ENCODE measurements around the gene FAM117A. TPM values are rescaled to one million over a fixed set of nuclear protein-coding genes. Genes with fewer than 3 reads are reported as not detected.

FAM117A gene
- total and polyA plus RNA-seq, 3 experiments from 2014 or later = 21.8 to 85.0 (median 24.8) TPM

DNA sequence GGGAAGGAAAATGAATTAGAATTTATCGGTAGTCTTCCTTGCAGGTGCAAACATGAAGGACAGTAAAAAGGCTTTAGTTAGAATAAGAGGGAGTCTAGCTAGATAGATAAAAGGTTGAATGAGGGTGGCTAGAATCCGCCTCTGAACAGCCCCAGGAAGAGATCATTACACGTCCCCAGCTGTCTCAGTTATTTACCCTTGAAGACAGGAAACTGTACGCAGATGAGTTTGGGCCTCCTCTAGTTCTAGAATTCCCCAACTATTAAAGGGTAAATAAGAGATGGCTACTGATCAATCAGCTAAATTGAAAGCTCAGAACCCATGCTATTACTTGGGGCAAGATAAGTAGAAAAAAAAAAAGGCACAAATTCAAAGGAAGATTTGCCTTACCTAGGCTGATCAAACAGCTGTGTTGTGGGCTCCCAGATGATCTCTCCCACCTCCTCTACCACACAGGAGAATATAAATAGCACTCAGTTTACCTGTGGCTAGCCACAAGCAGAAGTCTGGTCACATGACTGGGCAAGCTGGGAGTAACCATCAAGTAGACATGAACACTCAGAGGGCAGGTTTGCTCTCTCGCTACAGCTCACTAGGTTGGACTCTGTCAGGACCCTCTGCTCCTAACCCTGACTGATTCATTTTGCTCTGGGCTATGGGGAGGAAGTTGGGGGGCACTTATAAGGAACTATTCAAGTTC is 17.0 kb downstream of the FAM117A start:
- peaks cover 89% of the 10 kb centered on the region for H3K4me1 ChIP-seq (ENCODE audit: insufficient read depth, low read length)
- Mint-ChIP-seq H3K4me1 (peaks cover 76 to 90% (median 89%) of the 10 kb centered on the region in 3 donors), H3K9me3 (no peaks in the 10 kb centered on the region), H3K36me3 (peaks cover 6 to 44% (median 8%) of the 10 kb centered on the region in 3 donors), H3K27ac (peak overlapping the region; percentile 94 to 99 (median 97)), H3K4me3 (peak overlapping the region; percentile 76 to 90 (median 83)), H3K27me3 (no peaks in the 10 kb centered on the region)
- CTCF ChIA-PET = interaction anchor here (0.8 to 3.7 kb wide), 11 partner anchors 10 to 190 kb away, joined by 3 to 23 read pairs (median 3); partner anchors contain the start of genes FAM117A and SLC35B1
- no peaks in the 10 kb centered on the region for H3K9me3 ChIP-seq (ENCODE audit: low read length)
- no peaks in the 10 kb centered on the region for H3K36me3 ChIP-seq (ENCODE audit: insufficient read depth, low read length)
- H3K27me3 ChIP-seq (ENCODE audit: insufficient read depth, low read length, poor library complexity, severe bottlenecking) = no peaks in the 10 kb centered on the region
- POLR2A ChIA-PET = interaction anchor here (0.7 to 5.5 kb wide), 5 partner anchors 8 to 42 kb away, joined by 4 to 70 read pairs (median 24); partner anchors contain the start of genes FAM117A and KAT7
- peak overlapping the region; percentile 52 for H3K27ac ChIP-seq (ENCODE audit: low read depth, low read length)
- peak overlapping the region; percentile 40 for H3K4me3 ChIP-seq (ENCODE audit: low read length)
- peak in 2 of 5 donors; percentile 46 to 60 for DNase-seq

DNA sequence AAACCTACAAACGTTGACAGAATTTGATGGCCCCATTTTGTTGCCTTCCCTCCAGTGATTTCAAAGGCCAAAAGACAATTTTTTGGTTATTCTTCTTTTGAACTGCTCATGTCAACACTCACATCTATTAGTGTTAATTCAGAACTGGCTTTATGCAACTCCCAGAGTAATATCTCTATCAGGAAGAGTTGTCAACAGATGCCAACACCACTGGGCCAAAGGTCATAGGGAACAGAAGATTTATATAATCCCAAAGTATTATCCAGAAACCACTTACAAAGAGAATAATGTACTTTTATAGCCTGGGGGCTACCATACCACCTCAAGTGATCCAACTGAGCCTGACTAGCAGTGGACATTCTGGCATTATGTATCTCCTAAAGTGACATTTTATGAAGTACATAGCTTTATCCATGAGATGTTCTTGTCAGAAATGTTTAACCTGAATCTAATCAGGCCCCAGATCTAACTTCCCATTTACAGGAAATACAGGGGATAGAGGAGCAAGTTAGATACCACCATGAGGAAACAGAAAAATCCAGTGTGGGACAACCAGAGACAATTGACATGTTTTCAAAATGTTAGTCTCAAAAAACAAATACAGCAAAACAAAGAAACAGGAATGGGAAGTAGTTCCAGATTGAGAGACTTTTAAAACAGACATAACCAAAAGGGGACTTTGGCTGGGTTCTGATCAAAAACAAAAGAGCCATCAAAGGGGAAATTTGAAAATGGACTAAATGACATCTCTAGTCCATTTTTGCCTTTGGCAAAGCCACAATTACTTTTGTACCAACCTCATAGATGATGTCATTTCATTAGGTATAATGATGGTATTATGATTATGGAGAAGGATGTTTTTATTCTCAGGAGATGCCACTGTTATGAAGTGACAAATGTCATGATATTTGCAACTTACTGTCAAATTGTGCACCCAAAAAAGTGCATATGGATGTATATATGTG is 18.5 kb downstream of the FAM117A start:
- Histone ChIP-seq H3K27ac (ENCODE audit: low read depth, low read length) (peak overlapping the region; percentile 52), H3K9me3 (ENCODE audit: low read length) (no peaks in the 10 kb centered on the region), H3K4me3 (ENCODE audit: low read length) (peak overlapping the region; percentile 40), H3K4me1 (ENCODE audit: insufficient read depth, low read length) (peaks cover 98% of the 10 kb centered on the region), H3K27me3 (ENCODE audit: insufficient read depth, low read length, poor library complexity, severe bottlenecking) (no peaks in the 10 kb centered on the region), H3K36me3 (ENCODE audit: insufficient read depth, low read length) (no peaks in the 10 kb centered on the region)
- Mint-ChIP-seq H3K4me1 (peaks cover 90 to 97% (median 95%) of the 10 kb centered on the region in 3 donors), H3K4me3 (peak overlapping the region; percentile 79 to 90 (median 83)), H3K9me3 (no peaks in the 10 kb centered on the region), H3K27ac (peak overlapping the region; percentile 94 to 99 (median 97)), H3K36me3 (peaks cover 8 to 54% (median 10%) of the 10 kb centered on the region in 3 donors), H3K27me3 (no peaks in the 10 kb centered on the region)
- no peak for DNase-seq
- CTCF ChIA-PET = interaction anchor here (1.4 to 6.8 kb wide), 2 partner anchors 18 to 31 kb away, joined by 4 to 37 read pairs; partner anchors contain the start of gene FAM117A
- POLR2A ChIA-PET = interaction anchor here (1.0 to 3.3 kb wide), 2 partner anchors 19 to 43 kb away, joined by 3 to 24 read pairs; partner anchors contain the start of genes FAM117A and KAT7

DNA sequence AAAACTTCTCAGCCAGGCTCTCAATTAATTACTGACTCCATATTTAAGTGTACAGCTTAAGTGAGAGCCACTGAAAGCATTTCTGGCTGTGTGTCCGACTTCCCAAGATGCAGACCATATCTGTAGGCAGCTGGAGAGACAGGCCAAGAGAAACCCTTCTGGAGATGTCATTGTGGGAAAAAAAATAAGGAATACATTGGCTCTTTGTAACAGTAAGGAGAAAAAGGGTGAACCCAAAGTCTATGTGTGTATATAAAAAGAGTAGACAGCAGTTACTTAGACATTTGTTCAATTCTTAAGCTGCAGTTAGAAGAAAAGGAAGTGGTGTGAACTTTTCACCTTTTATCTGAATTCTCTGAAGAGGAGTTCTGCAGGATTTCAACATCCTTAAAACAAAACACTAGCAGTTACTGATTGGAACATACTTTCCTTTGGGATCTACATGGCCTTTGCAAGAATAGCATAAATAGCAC is 21.7 kb downstream of the FAM117A start:
- ChIA-PET CTCF (interaction anchor here (0.8 to 6.8 kb wide), 8 partner anchors 9 to 172 kb away, joined by 3 to 37 read pairs (median 4); partner anchors contain the start of genes FAM117A and SLC35B1), POLR2A (interaction anchor here (0.6 to 3.0 kb wide), 5 partner anchors 9 to 62 kb away, joined by 3 to 21 read pairs (median 4); partner anchors contain the start of genes FAM117A and KAT7)
- peak overlapping the region; percentile 90 to 98 (median 92) for H3K4me3 Mint-ChIP-seq
- peak overlapping the region; percentile 97 to 100 (median 100) for H3K27ac Mint-ChIP-seq
- H3K9me3 Mint-ChIP-seq = no peaks in the 10 kb centered on the region
- no peaks in the 10 kb centered on the region for H3K9me3 ChIP-seq (ENCODE audit: low read length)
- DNase-seq = peak in 2 of 5 donors; percentile 17 to 45
- peaks cover 94% of the 10 kb centered on the region for H3K4me1 ChIP-seq (ENCODE audit: insufficient read depth, low read length)
- peaks cover 11 to 39% (median 14%) of the 10 kb centered on the region in 3 donors for H3K36me3 Mint-ChIP-seq
- H3K4me1 Mint-ChIP-seq = peaks cover 89 to 97% (median 95%) of the 10 kb centered on the region in 3 donors
- no peaks in the 10 kb centered on the region for H3K27me3 ChIP-seq (ENCODE audit: insufficient read depth, low read length, poor library complexity, severe bottlenecking)
- H3K27ac ChIP-seq (ENCODE audit: low read depth, low read length) = peak overlapping the region; percentile 88
- peak overlapping the region; percentile 81 for H3K4me3 ChIP-seq (ENCODE audit: low read length)
- no peaks in the 10 kb centered on the region for H3K36me3 ChIP-seq (ENCODE audit: insufficient read depth, low read length)
- H3K27me3 Mint-ChIP-seq = no peaks in the 10 kb centered on the region

DNA sequence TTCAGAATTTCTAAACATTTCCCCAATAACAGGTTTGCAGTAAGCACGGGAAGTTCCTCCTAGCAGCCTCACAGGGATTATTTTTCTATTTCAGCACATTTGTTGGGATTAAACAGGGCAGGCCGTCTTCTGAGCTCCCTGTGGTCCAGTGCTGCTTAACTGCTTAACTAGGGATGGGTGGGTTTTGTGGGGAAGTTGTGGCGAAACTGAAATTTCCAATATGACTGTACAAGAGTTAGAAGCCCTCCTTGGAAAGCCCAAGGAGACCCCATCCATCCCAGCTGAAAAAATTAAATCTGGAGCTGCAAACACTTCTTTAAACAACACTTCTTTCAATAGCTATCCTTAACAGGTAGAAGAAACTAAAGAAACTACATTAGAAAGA is 22.2 kb downstream of the FAM117A start:
- H3K27ac ChIP-seq (ENCODE audit: low read depth, low read length) = peak overlapping the region; percentile 88
- H3K36me3 Mint-ChIP-seq = peaks cover 11 to 39% (median 14%) of the 10 kb centered on the region in 3 donors
- no peaks in the 10 kb centered on the region for H3K9me3 Mint-ChIP-seq
- peaks cover 95% of the 10 kb centered on the region for H3K4me1 ChIP-seq (ENCODE audit: insufficient read depth, low read length)
- CTCF ChIA-PET = interaction anchor here (0.8 to 6.8 kb wide), 8 partner anchors 8 to 172 kb away, joined by 3 to 37 read pairs (median 4); partner anchors contain the start of genes FAM117A and SLC35B1
- H3K27me3 ChIP-seq (ENCODE audit: insufficient read depth, low read length, poor library complexity, severe bottlenecking) = no peaks in the 10 kb centered on the region
- peak overlapping the region; percentile 97 to 100 (median 100) for H3K27ac Mint-ChIP-seq
- POLR2A ChIA-PET = interaction anchor here (0.6 to 3.0 kb wide), 3 partner anchors 10 to 47 kb away, joined by 4 to 21 read pairs (median 4); partner anchors contain the start of genes FAM117A and KAT7
- H3K4me1 Mint-ChIP-seq = peaks cover 89 to 97% (median 95%) of the 10 kb centered on the region in 3 donors
- no peaks in the 10 kb centered on the region for H3K9me3 ChIP-seq (ENCODE audit: low read length)
- peak overlapping the region; percentile 81 for H3K4me3 ChIP-seq (ENCODE audit: low read length)
- no peak for DNase-seq
- H3K4me3 Mint-ChIP-seq = peak overlapping the region; percentile 90 to 98 (median 95)
- no peaks in the 10 kb centered on the region for H3K36me3 ChIP-seq (ENCODE audit: insufficient read depth, low read length)
- no peaks in the 10 kb centered on the region for H3K27me3 Mint-ChIP-seq

DNA sequence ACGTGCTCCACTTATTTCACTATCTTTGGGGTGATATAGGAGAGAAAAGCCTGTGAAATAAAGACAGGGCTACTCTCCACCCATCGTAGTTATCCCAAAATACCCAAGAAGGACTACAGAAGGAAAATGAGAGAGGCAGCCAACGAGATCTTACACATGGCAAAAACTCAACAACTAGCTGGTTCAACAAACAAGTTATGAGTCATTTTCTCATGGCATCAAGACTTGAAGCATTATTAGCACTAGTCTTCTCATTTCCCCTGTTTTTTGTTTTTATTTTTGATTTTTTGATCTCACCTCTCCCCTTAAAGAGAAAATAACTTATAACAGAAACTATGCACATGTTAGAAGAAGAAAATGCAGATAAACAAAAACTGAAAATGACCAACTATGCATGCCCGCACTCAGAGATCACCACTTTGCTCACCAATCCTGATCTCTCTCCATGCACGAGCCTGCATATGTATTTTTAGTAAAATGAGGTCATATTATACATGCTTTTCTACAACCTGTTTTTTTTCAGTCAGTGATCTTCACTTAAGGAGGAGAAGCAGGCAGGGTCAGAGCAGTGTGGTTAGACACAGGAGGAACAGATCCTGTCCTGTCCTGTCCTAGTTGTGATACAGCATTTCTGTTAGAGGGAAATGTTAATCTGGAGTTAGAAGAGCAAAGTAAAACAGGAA is 22.8 kb downstream of the FAM117A start:
- Histone ChIP-seq H3K27me3 (ENCODE audit: insufficient read depth, low read length, poor library complexity, severe bottlenecking) (no peaks in the 10 kb centered on the region), H3K27ac (ENCODE audit: low read depth, low read length) (peak overlapping the region; percentile 88), H3K9me3 (ENCODE audit: low read length) (no peaks in the 10 kb centered on the region), H3K4me1 (ENCODE audit: insufficient read depth, low read length) (peaks cover 95% of the 10 kb centered on the region), H3K4me3 (ENCODE audit: low read length) (peak overlapping the region; percentile 81), H3K36me3 (ENCODE audit: insufficient read depth, low read length) (no peaks in the 10 kb centered on the region)
- H3K27ac Mint-ChIP-seq = peak overlapping the region; percentile 97 to 100 (median 100)
- peaks cover 89 to 97% (median 95%) of the 10 kb centered on the region in 3 donors for H3K4me1 Mint-ChIP-seq
- H3K4me3 Mint-ChIP-seq = peak overlapping the region; percentile 90 to 98 (median 95)
- ChIA-PET POLR2A (interaction anchor here (0.5 to 5.1 kb wide), 9 partner anchors 7 to 94 kb away, joined by 3 to 53 read pairs (median 8); partner anchors contain the start of genes FAM117A, KAT7 and SLC35B1), CTCF (interaction anchor here (1.0 to 6.8 kb wide), 6 partner anchors 10 to 171 kb away, joined by 3 to 37 read pairs (median 8); partner anchors contain the start of genes FAM117A and SLC35B1)
- H3K27me3 Mint-ChIP-seq = no peaks in the 10 kb centered on the region
- no peak for DNase-seq
- peaks cover 11 to 40% (median 14%) of the 10 kb centered on the region in 3 donors for H3K36me3 Mint-ChIP-seq
- H3K9me3 Mint-ChIP-seq = no peaks in the 10 kb centered on the region

DNA sequence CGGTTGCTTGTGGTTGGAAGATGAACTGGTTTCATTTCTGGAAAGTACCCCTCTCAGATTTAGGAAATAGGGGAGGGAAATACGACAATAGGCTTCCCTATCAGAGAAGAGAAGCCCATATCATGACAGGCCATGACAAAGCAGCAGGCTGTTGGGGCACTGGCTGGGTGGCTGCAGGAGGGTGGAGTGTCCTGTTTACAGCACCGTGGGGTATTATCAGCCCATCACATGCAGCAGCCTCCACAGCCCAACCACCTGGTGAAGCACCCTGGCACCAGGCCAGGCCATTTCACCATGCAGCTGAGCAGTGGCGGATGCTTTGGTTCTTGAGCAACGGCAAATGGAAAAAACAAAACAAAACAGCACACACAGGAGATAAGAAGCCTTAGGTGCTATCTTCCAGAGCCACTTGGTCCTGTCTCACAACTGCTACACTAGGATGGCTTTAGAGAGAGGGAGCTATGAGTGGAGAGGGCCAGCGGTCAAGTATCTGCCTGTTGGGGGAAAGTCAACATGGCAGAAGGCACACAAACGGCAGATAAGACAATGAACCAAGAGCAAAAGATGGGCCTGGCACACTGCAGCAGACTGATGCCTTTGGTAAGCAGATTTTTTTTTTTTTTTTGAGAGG is 24.2 kb downstream of the FAM117A start:
- Histone ChIP-seq H3K9me3 (ENCODE audit: low read length) (no peaks in the 10 kb centered on the region), H3K27me3 (ENCODE audit: insufficient read depth, low read length, poor library complexity, severe bottlenecking) (no peaks in the 10 kb centered on the region), H3K36me3 (ENCODE audit: insufficient read depth, low read length) (no peaks in the 10 kb centered on the region), H3K27ac (ENCODE audit: low read depth, low read length) (peak overlapping the region; percentile 88), H3K4me1 (ENCODE audit: insufficient read depth, low read length) (peaks cover 95% of the 10 kb centered on the region), H3K4me3 (ENCODE audit: low read length) (peak overlapping the region; percentile 81)
- H3K4me3 Mint-ChIP-seq = peak overlapping the region; percentile 90 to 98 (median 95)
- CTCF ChIA-PET = interaction anchor here (1.0 to 6.8 kb wide), 7 partner anchors 9 to 48 kb away, joined by 3 to 37 read pairs (median 4); partner anchors contain the start of gene FAM117A
- peaks cover 4 to 32% (median 14%) of the 10 kb centered on the region in 3 donors for H3K36me3 Mint-ChIP-seq
- H3K27ac Mint-ChIP-seq = peak overlapping the region; percentile 97 to 100 (median 100)
- POLR2A ChIA-PET = interaction anchor here (0.6 to 5.1 kb wide), 9 partner anchors 8 to 48 kb away, joined by 3 to 53 read pairs (median 6); partner anchors contain the start of genes FAM117A, KAT7 and SLC35B1
- no peaks in the 10 kb centered on the region for H3K9me3 Mint-ChIP-seq
- peak; percentile 94 to 99 (median 97) for DNase-seq
- H3K4me1 Mint-ChIP-seq = peaks cover 86 to 97% (median 93%) of the 10 kb centered on the region in 3 donors
- no peaks in the 10 kb centered on the region for H3K27me3 Mint-ChIP-seq

All from CD8-positive, alpha-beta memory T cell (primary cell).